T47D (cell line): Measurements from ENCODE around the gene MYO7A.

Source experiments
- DNase-seq, 2 experiments: peaks; one replicate each; pipeline versions ENCODE4 v3.0.0 to v3.0.0-alpha.2; 2011 to 2012; ENCODE audit warnings: low read depth in 1 of 2, low spot score in 1 of 2
- JUND ChIP-seq: IDR thresholded peaks from 2 replicates; pipeline ENCODE4 v1.6.1; 2012; ENCODE audit warnings: low read depth
- in situ Hi-C: cut with HindIII; loops from 2 replicates; pipeline ENCODE4 v1.10.0; 2016; ENCODE audit warnings: low sequenced_read_pairs, low pct_unique_long_range_greater_than_20kb

MYO7A gene

GRCh38 chr11:77127920-77128691, at the start of gene MYO7A:
MYO7A (plus strand) TSS chr11:77128246; CDS start chr11:77130635, 2,389 bp downstream.
- DNase-seq = no peak
- no peak for TF ChIP-seq JUND
- in situ Hi-C loops = no loop called here

GRCh38 chr11:77079666-77080065, 48.4 kb upstream of the MYO7A start:
- in situ Hi-C loops = no loop called here
- TF ChIP-seq JUND = no peak
- DNase-seq = no peak

- in situ Hi-C loops = no loop called here
- DNase-seq = no peak
- no peak for TF ChIP-seq JUND
Observed at GRCh38 chr11:77080643-77081210, 47.3 kb upstream of the MYO7A start.

DNA sequence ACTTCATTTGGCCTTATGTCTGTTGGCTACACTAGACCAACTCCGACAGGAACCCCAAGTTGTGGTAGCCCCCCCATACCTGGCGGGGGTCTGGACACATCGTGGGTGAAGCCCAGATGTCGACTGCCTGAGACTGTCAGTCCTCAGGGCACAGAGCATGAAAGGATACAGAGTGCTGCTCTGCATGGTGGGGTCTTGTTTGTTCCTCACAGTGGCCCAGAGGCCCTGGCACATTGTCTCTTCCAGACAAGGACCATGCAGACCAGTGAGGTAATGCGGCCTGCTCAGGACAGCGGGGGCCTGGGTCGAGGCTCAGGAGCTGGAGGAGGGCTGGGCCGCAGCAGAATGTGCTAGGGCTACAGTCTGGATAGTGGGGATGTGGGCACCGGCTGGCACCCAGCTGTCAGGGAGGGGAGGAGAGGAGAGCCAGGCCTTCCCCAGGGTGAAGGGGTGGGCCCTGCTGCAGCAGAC, 46.6 kb upstream of the MYO7A start:
- in situ Hi-C loops = no loop called here
- DNase-seq = no peak
- no peak for TF ChIP-seq JUND

- TF ChIP-seq JUND = no peak
- DNase-seq = no peak
- in situ Hi-C loops = no loop called here
Observed at GRCh38 chr11:77081976-77082836, 45.8 kb upstream of the MYO7A start.

DNA sequence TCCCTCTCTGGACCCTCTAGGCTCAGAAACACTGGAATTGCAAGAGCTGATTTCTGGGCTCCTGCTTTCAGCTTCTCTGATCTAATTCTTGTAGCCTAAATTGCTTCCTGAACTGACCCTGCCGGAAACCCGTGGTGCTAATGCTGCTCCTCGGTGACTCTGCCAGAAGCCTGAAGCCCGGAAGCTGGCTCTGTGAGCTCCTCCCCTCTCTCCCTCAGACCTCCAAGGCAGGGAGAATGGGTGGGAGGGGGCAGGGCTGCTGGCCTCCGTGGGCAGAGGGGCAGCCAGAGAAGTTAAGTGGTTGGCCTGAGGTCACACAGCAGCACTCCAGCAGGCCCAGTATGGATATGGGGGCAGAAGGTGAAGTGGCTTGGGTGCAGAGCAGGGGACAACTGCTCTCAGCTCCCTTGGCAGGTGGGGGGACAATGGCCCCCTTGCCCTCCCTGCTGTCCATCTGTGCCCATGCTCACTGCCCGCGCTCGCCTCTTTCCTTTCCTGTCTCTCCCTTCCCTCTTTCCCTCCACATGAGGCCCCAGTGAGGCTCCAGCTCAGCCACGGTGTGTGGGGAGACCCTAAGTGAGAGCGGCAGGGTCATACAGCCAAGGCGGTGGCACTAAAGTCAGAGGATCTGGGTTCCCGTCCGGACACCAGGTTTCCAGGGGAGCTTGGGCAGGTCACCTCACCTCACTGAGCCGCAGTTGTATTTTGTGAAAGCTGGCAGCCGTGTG, 45.0 kb upstream of the MYO7A start:
- no peak for TF ChIP-seq JUND
- in situ Hi-C loops = no loop called here
- no peak for DNase-seq

DNA sequence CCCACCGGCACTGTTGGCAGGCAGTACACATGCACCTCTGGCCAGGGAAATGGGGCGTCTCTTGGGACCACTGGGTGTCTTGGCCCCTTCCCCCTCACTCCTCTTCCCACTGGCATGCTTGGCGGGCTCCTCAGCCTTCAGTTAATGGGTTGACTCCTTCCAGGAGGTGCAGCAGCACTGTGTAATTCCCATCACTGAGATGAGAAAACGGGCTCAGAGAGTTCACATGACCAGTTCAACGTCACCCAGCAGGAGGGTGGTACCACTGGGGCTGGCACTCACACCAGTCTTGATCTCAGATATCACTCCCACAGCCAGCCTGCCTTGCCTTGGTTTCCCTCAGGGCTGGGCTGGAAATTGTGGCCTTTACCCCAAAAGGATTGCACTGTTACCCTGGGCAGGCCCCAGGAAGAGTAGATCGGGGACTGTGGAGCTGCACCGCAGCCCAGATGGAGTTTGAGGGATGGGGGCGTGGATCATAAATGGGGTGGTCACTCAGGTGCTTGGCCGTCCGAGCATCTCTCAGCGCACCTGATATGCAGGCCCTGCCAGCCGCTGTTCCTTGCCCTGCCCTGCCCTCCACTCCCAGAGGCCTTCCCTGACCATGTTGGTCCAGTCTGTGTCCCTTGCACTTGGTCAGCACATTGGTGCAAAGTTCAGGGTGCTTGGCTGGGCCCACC, 44.3 kb upstream of the MYO7A start:
- no peak for DNase-seq
- TF ChIP-seq JUND = no peak
- in situ Hi-C loops = no loop called here

DNA sequence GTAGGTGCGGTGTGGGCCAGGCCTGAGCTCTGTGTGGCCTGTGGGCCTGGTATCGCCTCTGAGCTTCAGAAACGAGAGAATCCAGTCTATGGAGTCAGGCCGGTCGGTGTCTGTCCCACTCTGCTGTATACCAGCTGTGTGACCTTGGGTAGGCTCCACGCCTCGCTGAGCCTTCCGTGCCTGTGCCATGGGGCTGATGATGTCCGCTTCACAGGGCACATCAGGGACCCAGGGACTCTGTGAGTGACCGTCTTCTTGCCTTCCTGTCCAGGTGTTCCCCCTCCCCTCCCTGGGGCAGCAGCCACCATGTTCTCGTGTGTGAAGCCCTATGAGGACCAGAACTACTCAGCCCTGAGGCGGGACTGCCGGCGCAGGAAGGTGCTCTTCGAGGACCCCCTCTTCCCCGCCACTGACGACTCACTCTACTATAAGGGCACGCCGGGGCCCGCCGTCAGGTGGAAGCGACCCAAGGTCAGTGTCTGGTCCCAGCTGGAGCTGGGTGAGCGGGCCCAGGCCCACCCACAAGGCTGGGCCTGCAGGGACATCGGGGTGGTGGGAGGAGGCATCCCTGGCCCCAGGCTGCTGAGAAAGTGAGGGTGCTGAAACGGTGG, 43.4 kb upstream of the MYO7A start:
- no peak for DNase-seq
- TF ChIP-seq JUND = no peak
- in situ Hi-C loops = no loop called here

- no peak for TF ChIP-seq JUND
- in situ Hi-C loops = no loop called here
- no peak for DNase-seq
Observed at GRCh38 chr11:77085652-77086051, 42.4 kb upstream of the MYO7A start.

DNA sequence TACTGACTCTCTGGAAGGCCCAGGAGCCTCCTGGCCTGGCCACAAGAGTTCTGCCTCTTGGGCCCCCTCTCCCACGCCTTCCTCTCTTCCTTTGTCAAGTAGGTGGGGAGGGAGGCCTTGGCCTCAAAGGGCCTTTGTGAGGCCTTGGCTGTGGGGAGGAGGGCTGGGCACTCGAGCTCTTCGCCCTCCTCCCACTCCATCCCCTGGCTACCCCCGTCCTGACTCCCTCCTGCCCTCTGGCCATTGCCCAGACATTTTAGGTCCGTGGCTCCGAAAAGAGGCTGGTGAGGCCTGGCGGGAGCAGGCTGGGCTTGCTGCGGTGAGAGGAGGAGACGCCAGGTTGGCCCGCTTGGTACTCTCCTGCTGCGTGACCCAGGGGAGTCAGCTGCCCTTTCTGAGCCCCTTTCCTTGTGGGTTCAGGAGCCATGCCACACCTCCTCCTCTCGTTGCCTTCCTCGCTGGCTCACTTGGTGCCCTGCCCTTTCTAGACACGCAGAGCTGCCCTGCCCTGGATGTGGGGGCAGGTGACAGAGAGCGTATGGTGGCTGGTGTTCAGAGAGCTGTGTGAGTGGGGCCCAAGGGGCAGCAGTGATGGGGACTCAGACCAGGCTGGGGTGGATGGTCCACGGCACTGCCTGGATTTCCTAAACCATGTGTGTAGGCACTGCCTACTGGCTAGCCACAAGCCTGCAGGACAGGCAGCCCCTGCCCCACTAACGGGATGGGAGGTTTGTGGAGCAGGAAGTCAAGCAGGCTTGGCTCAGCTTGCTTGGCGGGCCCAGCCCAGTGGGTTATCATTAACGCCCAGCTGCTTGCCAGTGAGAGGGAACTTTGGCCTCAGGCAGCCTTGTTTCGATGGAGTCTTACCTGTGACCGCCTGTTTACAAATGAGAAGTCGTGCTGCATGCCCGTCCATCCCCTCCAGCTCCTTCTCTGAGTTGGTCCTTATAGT, 41.2 kb upstream of the MYO7A start:
- no peak for TF ChIP-seq JUND
- no peak for DNase-seq
- in situ Hi-C loops = no loop called here
